SK-N-SH (cell line): ENCODE data around the gene TMEM80. TPM values are rescaled to one million over a fixed set of nuclear protein-coding genes. Genes with fewer than 3 reads are reported as not detected.

ENCODE experiments used
- CTCF ChIA-PET: fragments of 300-600, 350-600 bp; formaldehyde crosslinking; extraction: SDS; loops from one replicate; lab custom pipeline; 2021; lab: Yijun Ruan, JAX
- POLR2A ChIA-PET: fragments of 350-600 bp; sonication (Branson Sonifier 250); formaldehyde crosslinking; extraction: SDS; loops from one replicate; lab custom pipeline; 2020; ENCODE audit warnings: antibody characterized with exemption, inconsistent platforms; lab: Yijun Ruan, JAX
- DNase-seq: peaks from one replicate; pipeline ENCODE4 v3.0.0; 2012
- H2AFZ ChIP-seq: fragments of 200-600 bp; sonication (generic); 2 replicates; pipeline ENCODE4 v1.8.1; 2016; ENCODE audit warnings: antibody characterized with exemption, mild to moderate bottlenecking, low read depth
- H3F3A ChIP-seq: fragments of 200-600 bp; sonication (generic); replicated peaks from 2 replicates; pipeline ENCODE3; 2016; ENCODE audit warnings: antibody characterized with exemption, mild to moderate bottlenecking; ENCODE audit not compliant: insufficient read depth
- H3K27ac ChIP-seq, 2 experiments: fragments of 200-500 bp in 1 of 2; fragments of 200-600 bp in 1 of 2; sonication (Bioruptor generic) in 1 of 2; sonication (generic), shearing (Covaris generic) in 1 of 2; 2 replicates each; pipeline versions ENCODE4 v1.5.1 to v1.6.1; 2014 to 2016; ENCODE audit warnings: low read depth in 2 of 2, inconsistent platforms in 1 of 2, low read length in 1 of 2, mild to moderate bottlenecking in 1 of 2, mixed read lengths in 1 of 2
- H3K27me3 ChIP-seq: fragments of 200-600 bp; sonication (generic), shearing (Covaris generic); 2 replicates; pipeline ENCODE4 v1.6.1; 2016; ENCODE audit warnings: mixed run types; ENCODE audit not compliant: insufficient read depth
- H3K36me3 ChIP-seq, 2 experiments: fragments of 200-500 bp in 1 of 2; fragments of 200-600 bp in 1 of 2; sonication (Bioruptor generic) in 1 of 2; sonication (generic) in 1 of 2; replicated peaks in 1 of 2; 2 replicates each; pipeline versions ENCODE3 to v1.5.1; 2014 to 2016; ENCODE audit warnings: low read length in 1 of 2, mild to moderate bottlenecking in 1 of 2; ENCODE audit not compliant: insufficient read depth in 2 of 2, control insufficient read depth in 1 of 2
- H3K4me1 ChIP-seq, 2 experiments: fragments of 200-500 bp in 1 of 2; fragments of 200-600 bp in 1 of 2; sonication (Bioruptor generic) in 1 of 2; sonication (generic), shearing (Covaris generic) in 1 of 2; 2 replicates each; pipeline versions ENCODE4 v1.5.1 to v1.6.1; 2014 to 2016; ENCODE audit warnings: low read depth in 1 of 2, low read length in 1 of 2, mixed run types in 1 of 2; ENCODE audit not compliant: insufficient read depth in 2 of 2, control insufficient read depth in 1 of 2
- H3K4me2 ChIP-seq: fragments of 200-600 bp; sonication (generic), shearing (Covaris generic); 2 replicates; pipeline ENCODE4 v1.6.1; 2017; ENCODE audit warnings: mixed run types
- H3K4me3 ChIP-seq, 2 experiments: fragments of 200-500 bp in 1 of 2; fragments of 200-600 bp in 1 of 2; sonication (Bioruptor generic) in 1 of 2; sonication (generic), shearing (Covaris generic) in 1 of 2; 2 replicates each; pipeline versions ENCODE4 v1.5.1 to v1.8.1; 2014 to 2016; ENCODE audit warnings: low read depth in 2 of 2, inconsistent platforms in 1 of 2, low read length in 1 of 2, mild to moderate bottlenecking in 1 of 2, mixed read lengths in 1 of 2, moderate library complexity in 1 of 2
- H3K79me2 ChIP-seq: fragments of 200-600 bp; sonication (generic); 2 replicates; pipeline ENCODE4 v1.8.1; 2017; ENCODE audit warnings: mild to moderate bottlenecking; ENCODE audit not compliant: insufficient read depth
- H3K9ac ChIP-seq: fragments of 200-600 bp; sonication (generic); 2 replicates; pipeline ENCODE4 v1.6.1; 2017; ENCODE audit warnings: mixed run types
- H3K9me2 ChIP-seq: fragments of 200-600 bp; sonication (generic); 2 replicates; pipeline ENCODE4 v1.6.1; 2017; ENCODE audit warnings: mixed run types
- H3K9me3 ChIP-seq: fragments of 200-600 bp; sonication (generic); 2 replicates; pipeline ENCODE4 v1.6.1; 2017; ENCODE audit warnings: mixed run types, mild to moderate bottlenecking, moderate library complexity
- H4K20me1 ChIP-seq: fragments of 200-600 bp; sonication (generic); 2 replicates; pipeline ENCODE4 v1.6.1; 2017; ENCODE audit warnings: mild to moderate bottlenecking, mixed run types; ENCODE audit not compliant: insufficient read depth
- CHD2 ChIP-seq: fragments of 150-350 bp; IDR thresholded peaks from 2 replicates; pipeline ENCODE4 v1.6.1; 2018; ENCODE audit warnings: low read length; ENCODE audit not compliant: partially characterized antibody
- GATA2 ChIP-seq: sonication (generic); formaldehyde crosslinking; IDR thresholded peaks from 2 replicates; pipeline ENCODE4 v1.5.0; 2020; ENCODE audit warnings: mild to moderate bottlenecking, missing genetic modification reagents
- MEF2A ChIP-seq: IDR thresholded peaks from 2 replicates; pipeline ENCODE4 v1.4.0; 2012; ENCODE audit warnings: low read depth, borderline replicate concordance
- NFIC ChIP-seq: IDR thresholded peaks from 2 replicates; pipeline ENCODE4 v1.4.0; 2012; ENCODE audit warnings: borderline replicate concordance
- SMC3 ChIP-seq: IDR thresholded peaks from 2 replicates; pipeline ENCODE4 v1.6.1; 2012; ENCODE audit warnings: low read depth, low read length, improper control_type of control experiment
- TAF1 ChIP-seq: IDR thresholded peaks from 2 replicates; pipeline ENCODE4 v1.6.1; 2012; ENCODE audit warnings: low read depth, mild to moderate bottlenecking, low read length, moderate library complexity, borderline replicate concordance
- TCF12 ChIP-seq: IDR thresholded peaks from 2 replicates; pipeline ENCODE4 v1.4.0; 2012
- TEAD4 ChIP-seq: IDR thresholded peaks from 2 replicates; pipeline ENCODE4 v1.4.0; 2012; ENCODE audit warnings: mild to moderate bottlenecking, borderline replicate concordance; ENCODE audit not compliant: insufficient read depth
- WGBS: methylation state at CpG from one replicate; pipeline ENCODE4 v1.1.6; 2017; ENCODE audit warnings: low lambda C conversion rate; 5-methylcytosine and 5-hydroxymethylcytosine counted together
- polyA plus RNA-seq, 3 experiments: library from polyadenylated mRNA; depleted of rRNA; stranded (reverse); fragments of >200 nt; gene quantifications; 2 replicates each; pipeline ENCODE4 v1.2.3, GENCODE V29; 2012
- TF ChIP-seq, protein P1 (sequence below): fragments of 150-350 bp; IDR thresholded peaks from 2 replicates; pipeline ENCODE4 v1.6.1; 2017; ENCODE audit warnings: antibody characterized with exemption, low read length, low read depth, borderline replicate concordance
- TF ChIP-seq, protein P2 (sequence below): IDR thresholded peaks from 2 replicates; pipeline ENCODE4; 2012
- TF ChIP-seq, protein P3 (sequence below): IDR thresholded peaks from 2 replicates; pipeline ENCODE4 v1.6.1; 2012; ENCODE audit warnings: mild to moderate bottlenecking, low read depth, low read length, moderate library complexity
- TF ChIP-seq, protein P4 (sequence below): IDR thresholded peaks from 2 replicates; pipeline ENCODE4 v1.4.0; 2012; ENCODE audit warnings: low read depth, borderline replicate concordance
- TF ChIP-seq, protein P5 (sequence below): IDR thresholded peaks from 2 replicates; pipeline ENCODE4 v1.4.0; 2012; ENCODE audit warnings: low read depth

Gene TMEM80
- polyA plus RNA-seq, 1 of the 3 experiments (the other 2 are of a cell fraction): 40.4 TPM

DNA sequence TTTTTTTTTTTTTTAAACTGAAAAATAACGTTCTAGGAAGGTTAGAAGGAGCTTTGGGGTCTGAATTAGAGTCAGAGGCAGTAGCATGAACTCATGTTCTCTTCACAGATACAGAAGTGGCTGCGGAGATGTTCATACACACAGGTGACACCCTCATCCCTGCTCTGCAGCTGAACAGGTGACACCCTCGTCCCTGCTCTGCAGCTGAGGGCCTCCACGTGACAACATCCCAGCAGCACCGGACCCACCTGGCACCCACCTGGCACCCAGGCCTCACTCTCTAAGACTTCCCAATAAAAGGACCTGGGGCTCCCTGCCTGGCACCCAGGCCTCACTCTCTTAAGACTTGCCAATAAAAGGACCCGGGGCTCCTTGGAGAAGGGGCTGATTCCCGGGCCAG is 38.8 kb upstream of the TMEM80 start (continued):
- TF ChIP-seq, protein P1, sequence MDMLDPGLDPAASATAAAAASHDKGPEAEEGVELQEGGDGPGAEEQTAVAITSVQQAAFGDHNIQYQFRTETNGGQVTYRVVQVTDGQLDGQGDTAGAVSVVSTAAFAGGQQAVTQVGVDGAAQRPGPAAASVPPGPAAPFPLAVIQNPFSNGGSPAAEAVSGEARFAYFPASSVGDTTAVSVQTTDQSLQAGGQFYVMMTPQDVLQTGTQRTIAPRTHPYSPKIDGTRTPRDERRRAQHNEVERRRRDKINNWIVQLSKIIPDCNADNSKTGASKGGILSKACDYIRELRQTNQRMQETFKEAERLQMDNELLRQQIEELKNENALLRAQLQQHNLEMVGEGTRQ: no peak
- TF ChIP-seq SMC3 (no peak), TEAD4 (no peak), TCF12 (no peak)
- TF ChIP-seq, protein P2, sequence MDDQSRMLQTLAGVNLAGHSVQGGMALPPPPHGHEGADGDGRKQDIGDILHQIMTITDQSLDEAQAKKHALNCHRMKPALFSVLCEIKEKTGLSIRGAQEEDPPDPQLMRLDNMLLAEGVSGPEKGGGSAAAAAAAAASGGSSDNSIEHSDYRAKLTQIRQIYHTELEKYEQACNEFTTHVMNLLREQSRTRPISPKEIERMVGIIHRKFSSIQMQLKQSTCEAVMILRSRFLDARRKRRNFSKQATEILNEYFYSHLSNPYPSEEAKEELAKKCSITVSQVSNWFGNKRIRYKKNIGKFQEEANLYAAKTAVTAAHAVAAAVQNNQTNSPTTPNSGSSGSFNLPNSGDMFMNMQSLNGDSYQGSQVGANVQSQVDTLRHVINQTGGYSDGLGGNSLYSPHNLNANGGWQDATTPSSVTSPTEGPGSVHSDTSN: no peak
- TF ChIP-seq, protein P3, sequence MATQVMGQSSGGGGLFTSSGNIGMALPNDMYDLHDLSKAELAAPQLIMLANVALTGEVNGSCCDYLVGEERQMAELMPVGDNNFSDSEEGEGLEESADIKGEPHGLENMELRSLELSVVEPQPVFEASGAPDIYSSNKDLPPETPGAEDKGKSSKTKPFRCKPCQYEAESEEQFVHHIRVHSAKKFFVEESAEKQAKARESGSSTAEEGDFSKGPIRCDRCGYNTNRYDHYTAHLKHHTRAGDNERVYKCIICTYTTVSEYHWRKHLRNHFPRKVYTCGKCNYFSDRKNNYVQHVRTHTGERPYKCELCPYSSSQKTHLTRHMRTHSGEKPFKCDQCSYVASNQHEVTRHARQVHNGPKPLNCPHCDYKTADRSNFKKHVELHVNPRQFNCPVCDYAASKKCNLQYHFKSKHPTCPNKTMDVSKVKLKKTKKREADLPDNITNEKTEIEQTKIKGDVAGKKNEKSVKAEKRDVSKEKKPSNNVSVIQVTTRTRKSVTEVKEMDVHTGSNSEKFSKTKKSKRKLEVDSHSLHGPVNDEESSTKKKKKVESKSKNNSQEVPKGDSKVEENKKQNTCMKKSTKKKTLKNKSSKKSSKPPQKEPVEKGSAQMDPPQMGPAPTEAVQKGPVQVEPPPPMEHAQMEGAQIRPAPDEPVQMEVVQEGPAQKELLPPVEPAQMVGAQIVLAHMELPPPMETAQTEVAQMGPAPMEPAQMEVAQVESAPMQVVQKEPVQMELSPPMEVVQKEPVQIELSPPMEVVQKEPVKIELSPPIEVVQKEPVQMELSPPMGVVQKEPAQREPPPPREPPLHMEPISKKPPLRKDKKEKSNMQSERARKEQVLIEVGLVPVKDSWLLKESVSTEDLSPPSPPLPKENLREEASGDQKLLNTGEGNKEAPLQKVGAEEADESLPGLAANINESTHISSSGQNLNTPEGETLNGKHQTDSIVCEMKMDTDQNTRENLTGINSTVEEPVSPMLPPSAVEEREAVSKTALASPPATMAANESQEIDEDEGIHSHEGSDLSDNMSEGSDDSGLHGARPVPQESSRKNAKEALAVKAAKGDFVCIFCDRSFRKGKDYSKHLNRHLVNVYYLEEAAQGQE: no peak

DNA sequence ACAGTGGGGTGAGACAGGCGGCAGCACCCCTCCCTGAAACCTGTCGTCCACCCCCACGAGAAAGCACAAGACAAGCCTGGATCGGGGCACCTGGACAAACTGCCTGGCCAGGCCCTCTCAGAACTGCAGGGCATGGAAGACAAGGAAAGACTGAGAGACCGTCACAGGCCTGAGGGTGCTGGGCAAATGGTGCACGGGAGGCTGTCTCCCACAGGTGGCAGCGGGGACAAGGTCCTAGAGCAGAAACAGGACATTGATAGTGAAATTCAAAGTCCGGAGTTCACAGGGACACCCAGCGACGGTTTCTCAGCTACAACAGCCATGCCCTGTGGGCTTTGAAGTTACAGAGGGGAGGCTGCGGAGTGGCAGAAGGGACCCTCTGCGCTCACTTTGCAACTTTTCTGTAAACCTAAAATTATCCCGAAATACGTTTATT is 37.9 kb upstream of the TMEM80 start:
- H3K4me2 ChIP-seq: no peak overlapping the region
- 92% methylated on average over 14 of the region's 14 CpGs for WGBS
- TF ChIP-seq, protein P4, sequence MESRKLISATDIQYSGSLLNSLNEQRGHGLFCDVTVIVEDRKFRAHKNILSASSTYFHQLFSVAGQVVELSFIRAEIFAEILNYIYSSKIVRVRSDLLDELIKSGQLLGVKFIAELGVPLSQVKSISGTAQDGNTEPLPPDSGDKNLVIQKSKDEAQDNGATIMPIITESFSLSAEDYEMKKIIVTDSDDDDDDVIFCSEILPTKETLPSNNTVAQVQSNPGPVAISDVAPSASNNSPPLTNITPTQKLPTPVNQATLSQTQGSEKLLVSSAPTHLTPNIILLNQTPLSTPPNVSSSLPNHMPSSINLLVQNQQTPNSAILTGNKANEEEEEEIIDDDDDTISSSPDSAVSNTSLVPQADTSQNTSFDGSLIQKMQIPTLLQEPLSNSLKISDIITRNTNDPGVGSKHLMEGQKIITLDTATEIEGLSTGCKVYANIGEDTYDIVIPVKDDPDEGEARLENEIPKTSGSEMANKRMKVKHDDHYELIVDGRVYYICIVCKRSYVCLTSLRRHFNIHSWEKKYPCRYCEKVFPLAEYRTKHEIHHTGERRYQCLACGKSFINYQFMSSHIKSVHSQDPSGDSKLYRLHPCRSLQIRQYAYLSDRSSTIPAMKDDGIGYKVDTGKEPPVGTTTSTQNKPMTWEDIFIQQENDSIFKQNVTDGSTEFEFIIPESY: no peak
- TF ChIP-seq, protein P2: no peak
- TF ChIP-seq GATA2 (CRISPR knock-in tag) (no peak), NFIC (no peak), MEF2A (no peak), TAF1 (no peak), CHD2 (no peak)
- TF ChIP-seq, protein P3: no peak
- TF ChIP-seq, protein P5, sequence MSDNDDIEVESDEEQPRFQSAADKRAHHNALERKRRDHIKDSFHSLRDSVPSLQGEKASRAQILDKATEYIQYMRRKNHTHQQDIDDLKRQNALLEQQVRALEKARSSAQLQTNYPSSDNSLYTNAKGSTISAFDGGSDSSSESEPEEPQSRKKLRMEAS: no peak

More for the DNA sequence above, 37.9 kb upstream of the TMEM80 start:
- H3K4me3 ChIP-seq: no peak overlapping the region
- CTCF ChIA-PET: interaction anchor here (1.3 to 13.1 kb wide), 2 partner anchors 67 to 103 kb away, joined by 3 to 150 read pairs; no protein-coding TSS in a partner anchor
- no peak overlapping the region for H2AFZ ChIP-seq
- no peak overlapping the region for H3K27ac ChIP-seq
- no peaks in the 10 kb centered on the region for H3K9me3 ChIP-seq
- POLR2A ChIA-PET: no interaction called here
- H3K36me3 ChIP-seq: peaks cover 0 to 33% of the 10 kb centered on the region in 2 experiments
- H3K79me2 ChIP-seq: no peaks in the 10 kb centered on the region
- H3K4me1 ChIP-seq: no peaks in the 10 kb centered on the region
- no peaks in the 10 kb centered on the region for H3K27me3 ChIP-seq
- no peak overlapping the region for H3K9ac ChIP-seq
- no peaks in the 10 kb centered on the region for H3K9me2 ChIP-seq
- no peaks in the 10 kb centered on the region for H3F3A ChIP-seq
- 0 out of 2 replicates have a peak, but pooled peaks cover 4% of the 10 kb centered on the region for H4K20me1 ChIP-seq
- no peak for DNase-seq
